ENCODE measurements around the gene DACH1. TPM values are rescaled to one million over a fixed set of nuclear protein-coding genes. Genes with fewer than 3 reads are reported as not detected.
"Not testable (repeated sequence)": the region's sequence is repeated elsewhere in the genome, so short reads cannot be mapped to it uniquely, and the experiment has no call there.

DACH1 gene
- not detected for total RNA-seq

GRCh38 chr13:71867131-71867814 is at the start of gene DACH1:
Gene DACH1 (minus strand): TSS chr13:71867204.
- Mint-ChIP-seq H3K27ac (no peak within 1 kb of the TSS), H3K36me3 (ENCODE audit: low read depth) (peaks cover 5% of the 10 kb centered on the region), H3K4me3 (no peak within 1 kb of the TSS), H3K4me1 (peaks cover 20% of the 10 kb centered on the region), H3K27me3 (peaks cover 55% of the 10 kb centered on the region), H3K9me3 (no peaks in the 10 kb centered on the region)
- no peak for DNase-seq
- POLR2A ChIA-PET = interaction anchor here (0.9 kb wide), 1 partner anchor 10 kb away, joined by 4 read pairs; no protein-coding TSS in a partner anchor
- CTCF ChIA-PET = interaction anchor here (1.3 kb wide), 1 partner anchor 12 kb away, joined by 3 read pairs; no protein-coding TSS in a partner anchor

- Mint-ChIP-seq H3K4me1 (no peaks in the 10 kb centered on the region), H3K9me3 (no peaks in the 10 kb centered on the region), H3K27me3 (no peaks in the 10 kb centered on the region), H3K36me3 (ENCODE audit: low read depth) (no peaks in the 10 kb centered on the region), H3K4me3 (no peak overlapping the region), H3K27ac (no peak overlapping the region)
- DNase-seq = no peak
- CTCF ChIA-PET = no interaction called here
- POLR2A ChIA-PET = no interaction called here
Measured at GRCh38 chr13:71913717-71914116, 46.7 kb upstream of the DACH1 start.

GRCh38 chr13:71912524-71912923 is 45.5 kb upstream of the DACH1 start:
- Mint-ChIP-seq H3K27ac (no peak overlapping the region), H3K27me3 (no peaks in the 10 kb centered on the region), H3K4me1 (no peaks in the 10 kb centered on the region)

GRCh38 chr13:71906448-71906847 is 39.4 kb upstream of the DACH1 start:
- Mint-ChIP-seq H3K4me1 (no peaks in the 10 kb centered on the region), H3K4me3 (no peak overlapping the region), H3K36me3 (ENCODE audit: low read depth) (no peaks in the 10 kb centered on the region), H3K9me3 (no peaks in the 10 kb centered on the region), H3K27me3 (no peaks in the 10 kb centered on the region), H3K27ac (no peak overlapping the region)
- ChIA-PET POLR2A (no interaction called here), CTCF (no interaction called here)
- DNase-seq = no peak

More at GRCh38 chr13:71912524-71912923, 45.5 kb upstream of the DACH1 start:
- POLR2A ChIA-PET = no interaction called here
- CTCF ChIA-PET = no interaction called here
- no peaks in the 10 kb centered on the region for H3K36me3 Mint-ChIP-seq (ENCODE audit: low read depth)
- H3K9me3 Mint-ChIP-seq = no peaks in the 10 kb centered on the region
- H3K4me3 Mint-ChIP-seq = no peak overlapping the region
- no peak for DNase-seq

- no peak for DNase-seq
- Mint-ChIP-seq H3K36me3 (ENCODE audit: low read depth) (no peaks in the 10 kb centered on the region), H3K27me3 (no peaks in the 10 kb centered on the region), H3K4me1 (no peaks in the 10 kb centered on the region), H3K4me3 (no peak overlapping the region), H3K27ac (no peak overlapping the region), H3K9me3 (no peaks in the 10 kb centered on the region)
- POLR2A ChIA-PET = no interaction called here
- CTCF ChIA-PET = no interaction called here
Measured at GRCh38 chr13:71902676-71903075, 35.7 kb upstream of the DACH1 start.

GRCh38 chr13:71893506-71893905 is 26.5 kb upstream of the DACH1 start:
- DNase-seq; H3K27me3 Mint-ChIP-seq; H3K4me3 Mint-ChIP-seq; H3K36me3 Mint-ChIP-seq (ENCODE audit: low read depth); H3K27ac Mint-ChIP-seq; POLR2A ChIA-PET; CTCF ChIA-PET; H3K4me1 Mint-ChIP-seq; H3K9me3 Mint-ChIP-seq: not testable (repeated sequence)

- H3K27me3 Mint-ChIP-seq = no peaks in the 10 kb centered on the region
- H3K27ac Mint-ChIP-seq = no peak overlapping the region
- H3K4me1 Mint-ChIP-seq = no peaks in the 10 kb centered on the region
- no peaks in the 10 kb centered on the region for H3K9me3 Mint-ChIP-seq
- H3K36me3 Mint-ChIP-seq (ENCODE audit: low read depth) = no peaks in the 10 kb centered on the region
- no peak for DNase-seq
- CTCF ChIA-PET = no interaction called here
- no peak overlapping the region for H3K4me3 Mint-ChIP-seq
- POLR2A ChIA-PET = no interaction called here
Measured at GRCh38 chr13:71886880-71887279, 19.9 kb upstream of the DACH1 start.

- ChIA-PET CTCF (no interaction called here), POLR2A (no interaction called here)
- peaks cover 2% of the 10 kb centered on the region for H3K4me1 Mint-ChIP-seq
- no peaks in the 10 kb centered on the region for H3K9me3 Mint-ChIP-seq
- no peaks in the 10 kb centered on the region for H3K27me3 Mint-ChIP-seq
- DNase-seq = no peak
- no peak overlapping the region for H3K27ac Mint-ChIP-seq
- no peak overlapping the region for H3K4me3 Mint-ChIP-seq
- no peaks in the 10 kb centered on the region for H3K36me3 Mint-ChIP-seq (ENCODE audit: low read depth)
Measured at GRCh38 chr13:71882120-71882519, 15.1 kb upstream of the DACH1 start.

GRCh38 chr13:71880753-71881541 is 13.9 kb upstream of the DACH1 start:
- ChIA-PET POLR2A (no interaction called here), CTCF (no interaction called here)
- no peak for DNase-seq
- Mint-ChIP-seq H3K27me3 (no peaks in the 10 kb centered on the region), H3K4me1 (peaks cover 2% of the 10 kb centered on the region), H3K36me3 (ENCODE audit: low read depth) (no peaks in the 10 kb centered on the region), H3K9me3 (no peaks in the 10 kb centered on the region), H3K27ac (no peak overlapping the region), H3K4me3 (no peak overlapping the region)

GRCh38 chr13:71879808-71880344 is 12.9 kb upstream of the DACH1 start:
- H3K27ac Mint-ChIP-seq = no peak overlapping the region
- H3K9me3 Mint-ChIP-seq = no peaks in the 10 kb centered on the region
- no peak for DNase-seq
- H3K36me3 Mint-ChIP-seq (ENCODE audit: low read depth) = no peaks in the 10 kb centered on the region
- no peaks in the 10 kb centered on the region for H3K27me3 Mint-ChIP-seq
- ChIA-PET CTCF (interaction anchor here (1.4 to 1.8 kb wide), 2 partner anchors 9 to 919 kb away, joined by 3 read pairs; no protein-coding TSS in a partner anchor), POLR2A (no interaction called here)
- H3K4me3 Mint-ChIP-seq = no peak overlapping the region
- H3K4me1 Mint-ChIP-seq = peaks cover 2% of the 10 kb centered on the region

- H3K27me3 Mint-ChIP-seq = no peaks in the 10 kb centered on the region
- peaks cover 2% of the 10 kb centered on the region for H3K4me1 Mint-ChIP-seq
- ChIA-PET POLR2A (no interaction called here), CTCF (interaction anchor here (0.9 to 1.8 kb wide), 6 partner anchors 9 to 918 kb away, joined by 3 read pairs; partner anchors contain the start of gene DACH1)
- no peaks in the 10 kb centered on the region for H3K9me3 Mint-ChIP-seq
- no peak for DNase-seq
- H3K27ac Mint-ChIP-seq = no peak overlapping the region
- H3K36me3 Mint-ChIP-seq (ENCODE audit: low read depth) = no peaks in the 10 kb centered on the region
- no peak overlapping the region for H3K4me3 Mint-ChIP-seq
Measured at GRCh38 chr13:71879129-71879535, 12.1 kb upstream of the DACH1 start.

- ChIA-PET CTCF (no interaction called here), POLR2A (interaction anchor here (1.3 kb wide), 1 partner anchor 9 kb away, joined by 4 read pairs; no protein-coding TSS in a partner anchor)
- Mint-ChIP-seq H3K27me3 (no peaks in the 10 kb centered on the region), H3K27ac (no peak overlapping the region), H3K9me3 (no peaks in the 10 kb centered on the region), H3K36me3 (ENCODE audit: low read depth) (no peaks in the 10 kb centered on the region), H3K4me1 (peaks cover 2% of the 10 kb centered on the region), H3K4me3 (no peak overlapping the region)
- no peak for DNase-seq
Measured at GRCh38 chr13:71877256-71877653, 10.3 kb upstream of the DACH1 start.

- CTCF ChIA-PET = no interaction called here
- no peaks in the 10 kb centered on the region for H3K27me3 Mint-ChIP-seq
Measured at GRCh38 chr13:71876648-71877255, 9.7 kb upstream of the DACH1 start.

More at GRCh38 chr13:71876648-71877255, 9.7 kb upstream of the DACH1 start:
- H3K9me3 Mint-ChIP-seq = no peaks in the 10 kb centered on the region
- no peak for DNase-seq
- no peaks in the 10 kb centered on the region for H3K36me3 Mint-ChIP-seq (ENCODE audit: low read depth)
- H3K4me3 Mint-ChIP-seq = no peak overlapping the region
- peaks cover 2% of the 10 kb centered on the region for H3K4me1 Mint-ChIP-seq
- POLR2A ChIA-PET = interaction anchor here (1.3 kb wide), 1 partner anchor 9 kb away, joined by 4 read pairs; no protein-coding TSS in a partner anchor
- no peak overlapping the region for H3K27ac Mint-ChIP-seq
